GM23248 (cell line): ENCODE measurements around the gene RBFOX2.

ENCODE experiments used
- EZH2 ChIP-seq: fragments of 200-600 bp; sonication (generic); IDR thresholded peaks from 2 replicates; pipeline ENCODE4 v1.6.1; 2018; ENCODE audit warnings: antibody characterized with exemption, mild to moderate bottlenecking; ENCODE audit not compliant: insufficient read depth, poor library complexity, severe bottlenecking
- EZH2phosphoT487 ChIP-seq: fragments of 200-600 bp; sonication (generic); IDR thresholded peaks from 2 replicates; pipeline ENCODE4 v1.6.1; 2018; ENCODE audit warnings: antibody characterized with exemption, moderate library complexity, mild to moderate bottlenecking, low read depth; ENCODE audit not compliant: insufficient read depth

DNA sequence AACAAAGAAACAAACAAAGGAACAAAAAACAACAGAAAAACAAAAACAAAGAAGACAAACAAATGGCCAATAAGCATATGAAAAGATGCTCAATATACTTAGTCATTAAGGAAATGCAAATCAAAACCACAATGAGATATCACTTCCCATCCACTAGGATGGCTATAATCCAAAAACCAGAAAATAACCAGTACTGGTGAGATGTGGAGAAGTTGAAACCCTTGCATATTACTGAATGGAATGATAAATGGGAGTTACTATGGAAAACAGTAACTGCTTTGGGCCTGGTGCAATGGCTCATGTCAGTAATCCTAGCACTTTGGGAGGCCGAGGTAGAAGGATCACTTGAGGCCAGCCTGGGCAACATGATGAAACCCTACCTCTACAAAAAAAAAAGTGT lies 44.9 kb upstream of the RBFOX2 start:
- TF ChIP-seq EZH2phosphoT487 (no peak), EZH2 (no peak)
